OCI-LY7 (cell line): ENCODE measurements around the gene FBN2. TPM values are rescaled to one million over a fixed set of nuclear protein-coding genes. Genes with fewer than 3 reads are reported as not detected.

ENCODE experiments used
- BruUV-seq: library from RNA; stranded (reverse); fragments of 400-500 nt; replicated peaks from 2 replicates; lab custom pipeline; 2021; lab: Mats Ljungman, UMichigan
- CTCF ChIA-PET: fragments of 300-600 bp; sonication (Branson Sonifier 250); formaldehyde crosslinking; loops from one replicate; lab custom pipeline; 2022; ENCODE audit warnings: antibody characterized with exemption; ENCODE audit not compliant: unreplicated experiment; lab: Charles Lee
- POLR2A ChIA-PET: fragments of 300-600 bp; sonication (Branson Sonifier 250); formaldehyde crosslinking; loops from one replicate; lab custom pipeline; 2022; ENCODE audit warnings: antibody characterized with exemption; lab: Charles Lee
- DNase-seq: peaks from one replicate; pipeline ENCODE4 v3.0.0-alpha.2; 2015; ENCODE audit warnings: low spot score
- H2AFZ ChIP-seq: fragments of 200-600 bp; sonication (generic), shearing (Covaris generic); 2 replicates; pipeline ENCODE4 v1.6.1; 2014; ENCODE audit warnings: mild to moderate bottlenecking, antibody characterized with exemption, low read length, moderate library complexity
- H3K27ac ChIP-seq: fragments of 200-600 bp; sonication (generic); 2 replicates; pipeline ENCODE4 v1.5.1; 2014; ENCODE audit warnings: mixed run types, low read depth, mild to moderate bottlenecking, moderate library complexity, low read length, inconsistent platforms; ENCODE audit not compliant: poor library complexity, severe bottlenecking
- H3K36me3 ChIP-seq: fragments of 200-600 bp; sonication (generic); 2 replicates; pipeline ENCODE4 v1.6.1; 2014; ENCODE audit warnings: mild to moderate bottlenecking, antibody characterized with exemption, low read length, moderate library complexity, mixed read lengths; ENCODE audit not compliant: insufficient read depth
- H3K4me1 ChIP-seq: fragments of 200-600 bp; sonication (generic); 2 replicates; pipeline ENCODE4 v1.5.1; 2014; ENCODE audit warnings: mild to moderate bottlenecking, low read length; ENCODE audit not compliant: insufficient read depth, poor library complexity, severe bottlenecking
- H3K4me2 ChIP-seq: fragments of 200-600 bp; sonication (generic); 2 replicates; pipeline ENCODE4 v1.6.1; 2014; ENCODE audit warnings: mild to moderate bottlenecking, low read length
- H3K4me3 ChIP-seq: fragments of 200-600 bp; sonication (generic); 2 replicates; pipeline ENCODE4 v1.5.1; 2014; ENCODE audit warnings: mild to moderate bottlenecking, low read depth, low read length; ENCODE audit not compliant: poor library complexity, severe bottlenecking
- H3K79me2 ChIP-seq: fragments of 200-600 bp; sonication (generic); 2 replicates; pipeline ENCODE4 v1.6.1; 2016; ENCODE audit warnings: low read depth, mild to moderate bottlenecking, low read length, moderate library complexity, mixed read lengths; ENCODE audit not compliant: insufficient read depth
- H3K9me2 ChIP-seq: fragments of 200-600 bp; sonication (generic); 2 replicates; pipeline ENCODE4 v1.6.1; 2016; ENCODE audit warnings: mild to moderate bottlenecking, low read length, mixed read lengths; ENCODE audit not compliant: insufficient read depth
- H3K9me3 ChIP-seq: fragments of 200-600 bp; sonication (generic); 2 replicates; pipeline ENCODE4 v1.6.1; 2014; ENCODE audit warnings: mild to moderate bottlenecking, mixed run types, low read length, mixed read lengths
- H4K20me1 ChIP-seq: fragments of 200-600 bp; sonication (generic); 2 replicates; pipeline ENCODE4 v1.6.1; 2014; ENCODE audit warnings: mild to moderate bottlenecking, antibody characterized with exemption, low read length, moderate library complexity, mixed read lengths; ENCODE audit not compliant: insufficient read depth
- EZH2phosphoT487 ChIP-seq: fragments of 200-600 bp; sonication (generic); IDR thresholded peaks from 2 replicates; pipeline ENCODE4 v1.6.1; 2018; ENCODE audit warnings: low read depth, borderline replicate concordance, mild to moderate bottlenecking, mixed run types, antibody characterized with exemption, low read length, moderate library complexity, mixed read lengths
- intact Hi-C: fragments of 100-400 bp; cut with micrococcal nuclease; formaldehyde crosslinking; loops from one replicate; pipeline ENCODE4 v1.10.0; 2022; ENCODE audit not compliant: unreplicated experiment
- total RNA-seq, 2 experiments: library from RNA; depleted of rRNA in 1 of 2; stranded (reverse); fragments of >200 nt in 1 of 2; shearing (Covaris generic) in 1 of 2; gene quantifications; 2 replicates each; pipeline ENCODE4 v1.2.3, GENCODE V29; 2014 to 2022
- TF ChIP-seq, protein P1 (sequence below): fragments of 200-600 bp; sonication (generic); conservative IDR thresholded peaks from 2 replicates; pipeline ENCODE4 v1.5.1; 2014; ENCODE audit warnings: mild to moderate bottlenecking, antibody characterized with exemption, low read length, moderate library complexity, mixed read lengths

FBN2 gene
- total RNA-seq, 2 experiments from 2014 or later: not detected

GRCh38 chr5:128535251-128535650 is 2.8 kb downstream of the FBN2 start:
- BruUV-seq: no TSS peak
- no peak for TF ChIP-seq EZH2phosphoT487
- TF ChIP-seq, protein P1, sequence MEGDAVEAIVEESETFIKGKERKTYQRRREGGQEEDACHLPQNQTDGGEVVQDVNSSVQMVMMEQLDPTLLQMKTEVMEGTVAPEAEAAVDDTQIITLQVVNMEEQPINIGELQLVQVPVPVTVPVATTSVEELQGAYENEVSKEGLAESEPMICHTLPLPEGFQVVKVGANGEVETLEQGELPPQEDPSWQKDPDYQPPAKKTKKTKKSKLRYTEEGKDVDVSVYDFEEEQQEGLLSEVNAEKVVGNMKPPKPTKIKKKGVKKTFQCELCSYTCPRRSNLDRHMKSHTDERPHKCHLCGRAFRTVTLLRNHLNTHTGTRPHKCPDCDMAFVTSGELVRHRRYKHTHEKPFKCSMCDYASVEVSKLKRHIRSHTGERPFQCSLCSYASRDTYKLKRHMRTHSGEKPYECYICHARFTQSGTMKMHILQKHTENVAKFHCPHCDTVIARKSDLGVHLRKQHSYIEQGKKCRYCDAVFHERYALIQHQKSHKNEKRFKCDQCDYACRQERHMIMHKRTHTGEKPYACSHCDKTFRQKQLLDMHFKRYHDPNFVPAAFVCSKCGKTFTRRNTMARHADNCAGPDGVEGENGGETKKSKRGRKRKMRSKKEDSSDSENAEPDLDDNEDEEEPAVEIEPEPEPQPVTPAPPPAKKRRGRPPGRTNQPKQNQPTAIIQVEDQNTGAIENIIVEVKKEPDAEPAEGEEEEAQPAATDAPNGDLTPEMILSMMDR: no peak
- H3K4me2 ChIP-seq: no peak overlapping the region
- H3K36me3 ChIP-seq: no peaks in the 10 kb centered on the region
- no peaks in the 10 kb centered on the region for H3K4me1 ChIP-seq
- ChIA-PET CTCF (no interaction called here), POLR2A (interaction anchor here (0.5 kb wide), 1 partner anchor 329 kb away, joined by 3 read pairs; no protein-coding TSS in a partner anchor)
- intact Hi-C loops: no loop called here
- H3K9me2 ChIP-seq: no peaks in the 10 kb centered on the region
- H2AFZ ChIP-seq: no peak overlapping the region
- no peaks in the 10 kb centered on the region for H3K79me2 ChIP-seq
- no peak overlapping the region for H3K27ac ChIP-seq
- H3K9me3 ChIP-seq: no peaks in the 10 kb centered on the region
- no peak for DNase-seq
- H4K20me1 ChIP-seq: no peaks in the 10 kb centered on the region
- no peak overlapping the region for H3K4me3 ChIP-seq

- H3K4me3 ChIP-seq: no peak overlapping the region
- no peak for DNase-seq
- H3K9me3 ChIP-seq: no peaks in the 10 kb centered on the region
- no peaks in the 10 kb centered on the region for H4K20me1 ChIP-seq
- no peak overlapping the region for H2AFZ ChIP-seq
- no peak overlapping the region for H3K27ac ChIP-seq
- H3K79me2 ChIP-seq: no peaks in the 10 kb centered on the region
- intact Hi-C loops: no loop called here
- no peaks in the 10 kb centered on the region for H3K4me1 ChIP-seq
- ChIA-PET CTCF (no interaction called here), POLR2A (interaction anchor here (0.5 kb wide), 1 partner anchor 329 kb away, joined by 3 read pairs; no protein-coding TSS in a partner anchor)
- TF ChIP-seq EZH2phosphoT487: no peak
- TF ChIP-seq, protein P1: no peak
- H3K36me3 ChIP-seq: no peaks in the 10 kb centered on the region
- H3K4me2 ChIP-seq: no peak overlapping the region
- no TSS peak for BruUV-seq
- no peaks in the 10 kb centered on the region for H3K9me2 ChIP-seq
These were observed 3.3 kb downstream of the FBN2 start for GRCh38 chr5:128534726-128535125.

DNA sequence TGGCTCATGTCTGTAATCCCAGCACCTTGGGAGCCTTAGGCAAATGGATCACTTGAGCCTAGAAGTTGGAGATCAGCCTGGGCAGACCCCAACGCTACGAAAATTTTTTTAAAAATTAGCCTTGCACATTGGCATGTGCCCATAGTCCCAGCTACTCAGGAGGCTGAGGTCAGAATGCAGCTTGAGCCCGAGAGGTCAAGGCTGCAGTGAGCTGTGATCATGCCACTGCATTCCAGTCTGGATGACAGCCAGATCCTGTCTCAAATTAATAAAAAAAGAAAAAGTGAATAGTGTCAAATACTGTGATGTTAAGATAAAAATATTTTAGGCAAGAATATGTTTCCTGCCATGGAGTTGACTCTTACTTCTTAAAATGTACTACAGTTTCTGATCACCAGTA is 5.3 kb downstream of the FBN2 start:
- Histone ChIP-seq H4K20me1 (no peaks in the 10 kb centered on the region), H3K36me3 (no peaks in the 10 kb centered on the region), H2AFZ (no peak overlapping the region), H3K9me2 (no peaks in the 10 kb centered on the region), H3K4me1 (no peaks in the 10 kb centered on the region), H3K27ac (no peak overlapping the region), H3K4me3 (no peak overlapping the region), H3K79me2 (no peaks in the 10 kb centered on the region), H3K9me3 (no peaks in the 10 kb centered on the region), H3K4me2 (no peak overlapping the region)
- intact Hi-C loops: no loop called here
- ChIA-PET POLR2A (no interaction called here), CTCF (no interaction called here)
- no peak for DNase-seq
- TF ChIP-seq, protein P1: no peak
- no peak for TF ChIP-seq EZH2phosphoT487
- BruUV-seq: no TSS peak
